ENCODE data around the gene VIPR2.

GRCh38 chr7:159136442-159136841 is 8.2 kb downstream of the VIPR2 start:
- no peak for TF ChIP-seq CTCF (IDR thresholded peaks at IDR 0.05)
- TF ChIP-seq POLR2A (IDR thresholded peaks at IDR 0.05): no peak
